Mononuclear cell (primary cell): ENCODE results near the gene ATF5. TPM values are rescaled to one million over a fixed set of nuclear protein-coding genes. Genes with fewer than 3 reads are reported as not detected.
"Not testable (repeated sequence)": the region's sequence is repeated elsewhere in the genome, so short reads cannot be mapped to it uniquely, and the experiment has no call there.

Experiments
- H3K27me3 ChIP-seq: 2 replicates; pipeline ENCODE4 v1.6.0; 2011; ENCODE audit warnings: low read length, control low read depth; ENCODE audit not compliant: insufficient read depth
- H3K4me1 ChIP-seq: 2 replicates; pipeline ENCODE4 v1.5.1; 2011; ENCODE audit warnings: mild to moderate bottlenecking, low read length, control low read depth; ENCODE audit not compliant: insufficient read depth
- H3K4me3 ChIP-seq: 2 replicates; pipeline ENCODE4 v1.5.1; 2011; ENCODE audit warnings: mild to moderate bottlenecking, low read length, moderate library complexity
- H3K9me3 ChIP-seq: 2 replicates; pipeline ENCODE4 v1.5.1; 2011; ENCODE audit warnings: low read depth, mild to moderate bottlenecking, control low read depth, low read length
- total RNA-seq: library from RNA; depleted of rRNA; stranded (reverse); fragments of >200 nt; gene quantifications from one replicate; pipeline ENCODE4 v1.2.3, GENCODE V29; 2012

The ATF5 gene
- total RNA-seq, 1 donor: 5.0 TPM

DNA sequence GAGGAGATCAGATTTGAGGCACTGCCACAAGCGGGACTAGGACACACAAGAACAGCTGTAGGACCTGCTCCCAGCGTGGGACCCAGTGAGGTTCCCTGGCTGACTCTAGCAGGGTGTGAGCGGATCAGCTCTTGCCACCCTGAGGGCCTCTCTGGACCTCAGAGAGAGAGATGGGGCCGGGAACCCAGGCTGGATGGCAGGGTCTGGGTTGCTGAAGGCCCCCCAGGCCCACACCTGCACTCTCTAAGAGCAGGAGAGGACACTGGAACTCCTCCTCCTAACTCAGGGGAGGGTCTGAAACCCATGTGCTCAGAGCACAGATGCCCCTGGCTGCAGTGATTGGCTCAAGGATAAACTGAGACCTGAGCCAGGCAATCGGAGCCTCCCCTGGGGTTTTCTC is 18.8 kb upstream of the ATF5 start:
- H3K4me3 ChIP-seq: no peak overlapping the region
- H3K9me3 ChIP-seq: no peaks in the 10 kb centered on the region
- H3K27me3 ChIP-seq: no peaks in the 10 kb centered on the region
- peaks cover 46% of the 10 kb centered on the region for H3K4me1 ChIP-seq

DNA sequence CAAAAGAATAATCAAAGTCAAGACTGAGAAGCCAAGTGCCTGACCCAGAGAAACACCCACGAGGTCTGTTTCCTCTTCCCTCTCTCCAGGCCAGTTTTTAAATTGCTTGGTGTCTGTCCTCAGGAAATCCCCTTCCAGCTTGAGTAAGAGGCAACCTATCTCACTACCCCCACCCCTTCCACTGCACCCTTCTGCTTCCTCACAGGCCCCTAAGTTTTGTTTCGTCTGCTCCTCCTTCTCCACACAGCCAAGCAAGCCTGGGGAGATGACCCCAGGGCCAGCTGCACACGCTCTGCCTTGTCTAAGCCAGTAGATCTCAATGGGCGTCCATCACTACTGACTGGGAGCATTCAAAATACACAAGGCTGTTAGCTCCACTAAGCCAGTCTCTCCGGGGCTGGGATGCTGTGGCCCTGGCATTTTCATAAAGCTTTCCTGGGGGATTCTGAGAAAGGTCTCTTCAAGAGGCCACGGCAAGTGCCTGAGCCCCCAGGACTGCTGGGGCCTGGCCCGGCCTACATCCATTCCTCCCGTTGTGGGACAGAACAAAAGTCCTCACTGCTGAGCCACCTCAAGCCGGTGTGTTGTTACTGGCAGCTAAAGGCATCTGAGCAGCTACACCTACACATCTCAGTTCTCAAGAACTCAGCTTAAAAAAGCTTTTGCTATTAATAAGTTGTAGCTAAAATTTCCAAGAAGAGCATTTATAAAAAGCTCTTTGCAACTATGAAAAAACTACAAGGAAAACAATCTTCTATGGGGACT is 17.4 kb upstream of the ATF5 start:
- Histone ChIP-seq H3K9me3 (no peaks in the 10 kb centered on the region), H3K27me3 (no peaks in the 10 kb centered on the region)

DNA sequence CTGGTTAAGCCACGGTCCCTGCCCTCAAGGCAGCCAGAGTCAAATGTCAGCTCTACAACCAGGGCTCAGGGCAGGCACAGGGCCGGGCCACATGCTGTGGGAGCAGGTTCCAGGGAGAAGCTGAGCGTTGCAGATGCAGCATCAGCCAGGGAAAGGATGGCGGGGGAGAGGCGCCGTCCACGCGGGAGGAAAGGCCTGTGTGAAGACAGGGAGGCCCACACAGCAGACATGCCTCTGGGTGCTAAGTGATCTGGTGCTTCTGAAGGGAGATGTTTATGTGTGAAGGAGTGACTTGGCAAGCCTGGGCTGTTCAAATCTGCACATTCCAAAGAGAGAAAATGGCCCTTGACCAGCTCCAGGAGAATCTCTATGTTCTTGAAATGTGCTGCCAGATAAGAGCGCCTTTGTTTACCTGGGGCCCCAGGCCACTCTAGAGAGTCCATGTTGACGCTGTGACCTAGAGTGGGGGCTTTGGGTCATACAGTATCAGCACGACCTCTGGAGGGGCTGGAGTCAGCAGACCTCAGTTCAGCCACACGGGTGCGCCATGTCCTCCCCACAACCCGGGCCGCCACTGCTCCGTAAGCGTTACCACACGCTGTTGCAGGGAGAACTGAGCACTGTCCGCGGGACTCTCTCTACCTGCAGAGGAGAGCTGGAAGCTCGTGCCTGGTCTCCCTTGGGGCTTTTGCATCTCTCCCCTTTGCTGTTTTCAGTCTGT is 15.9 kb upstream of the ATF5 start:
- Histone ChIP-seq H3K4me1 (peaks cover 48% of the 10 kb centered on the region), H3K9me3 (no peaks in the 10 kb centered on the region), H3K4me3 (no peak overlapping the region), H3K27me3 (no peaks in the 10 kb centered on the region)

More for the DNA sequence above, 17.4 kb upstream of the ATF5 start:
- peaks cover 39% of the 10 kb centered on the region for H3K4me1 ChIP-seq
- H3K4me3 ChIP-seq: no peak overlapping the region

DNA sequence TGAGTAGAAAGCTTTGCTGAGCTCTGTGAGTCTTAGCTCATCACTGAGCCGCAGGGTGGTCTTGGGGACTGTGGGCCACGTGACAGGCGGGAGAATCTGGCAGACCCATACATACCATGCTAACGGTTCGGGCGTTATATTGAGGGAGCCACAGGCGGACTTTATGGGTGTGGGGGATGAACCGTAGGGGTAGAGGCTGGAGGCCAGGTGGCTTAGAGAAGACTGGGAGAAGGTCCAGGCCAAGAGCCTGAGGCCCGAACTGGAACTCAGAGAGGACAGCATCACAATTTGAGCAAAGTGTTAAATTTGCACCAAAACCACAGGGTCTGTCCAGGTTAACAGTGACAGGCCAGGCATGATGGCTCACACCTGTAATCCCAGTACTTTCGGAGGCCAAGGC is 15.3 kb upstream of the ATF5 start:
- no peaks in the 10 kb centered on the region for H3K9me3 ChIP-seq

DNA sequence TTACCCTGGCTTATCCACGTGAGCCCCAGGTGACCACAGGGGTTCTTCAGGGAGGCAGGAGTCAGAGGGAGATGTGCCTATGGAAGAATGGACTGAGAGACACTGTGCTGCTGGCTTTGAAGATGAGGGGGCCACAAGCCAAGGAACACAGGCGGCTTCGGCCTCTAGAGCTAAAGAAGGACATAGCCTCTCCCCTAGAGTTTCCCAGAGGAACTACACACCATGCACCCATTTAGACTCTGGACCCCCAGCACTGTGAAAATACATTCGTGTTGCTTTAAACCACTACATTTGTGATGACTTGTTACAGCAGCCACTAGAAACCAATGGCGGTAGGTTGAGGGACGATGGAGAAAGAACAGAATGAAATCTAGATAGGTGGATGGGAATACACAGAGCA is 13.7 kb upstream of the ATF5 start:
- Histone ChIP-seq H3K27me3 (no peaks in the 10 kb centered on the region), H3K4me3 (no peak overlapping the region), H3K9me3 (no peaks in the 10 kb centered on the region), H3K4me1 (peaks cover 54% of the 10 kb centered on the region)

More for the DNA sequence above, 15.3 kb upstream of the ATF5 start:
- no peaks in the 10 kb centered on the region for H3K27me3 ChIP-seq
- H3K4me3 ChIP-seq: no peak overlapping the region
- peaks cover 53% of the 10 kb centered on the region for H3K4me1 ChIP-seq

DNA sequence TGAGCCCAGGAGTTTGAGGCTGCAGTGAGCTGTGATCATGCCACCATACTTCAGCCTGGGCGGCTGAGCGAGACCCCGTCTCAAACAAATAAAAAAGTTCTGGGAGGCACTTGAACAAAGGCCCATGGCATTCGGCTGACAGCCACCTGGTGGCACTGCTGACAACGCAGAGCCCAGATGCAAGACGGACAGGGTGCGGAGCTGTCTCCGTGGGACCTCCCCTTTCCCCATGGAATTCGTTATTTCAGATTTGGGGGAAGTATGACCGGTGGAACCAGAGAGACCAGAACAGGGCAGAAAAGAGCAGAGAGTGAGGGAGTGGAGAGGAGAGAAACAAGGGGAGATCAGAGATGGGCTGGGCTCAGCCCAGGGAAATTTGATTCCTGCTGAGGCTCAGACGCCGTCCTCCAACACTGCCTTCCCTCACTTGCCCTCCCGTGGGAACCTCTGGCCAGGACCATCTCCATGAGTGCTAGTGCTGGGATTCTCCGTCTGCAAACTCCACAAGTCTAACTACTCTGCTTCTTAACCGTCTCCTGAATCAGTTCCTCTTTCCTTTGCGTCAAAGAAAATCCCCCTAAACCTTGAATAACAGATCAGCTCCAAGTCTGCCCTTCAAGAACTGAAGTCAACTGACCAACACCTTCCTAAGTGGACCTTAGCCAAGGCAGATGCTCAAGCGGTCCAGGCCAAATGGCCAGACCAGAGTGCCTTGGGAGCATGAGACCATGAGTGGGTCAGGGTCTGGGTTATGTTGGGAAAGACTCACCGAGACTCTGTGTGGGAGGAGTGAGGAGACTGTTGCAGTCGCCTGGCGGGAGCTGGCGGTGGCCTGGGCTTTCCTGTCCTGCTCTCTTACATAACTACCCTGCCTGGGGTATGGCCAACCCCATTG is 11.9 kb upstream of the ATF5 start:
- peaks cover 37% of the 10 kb centered on the region for H3K4me1 ChIP-seq
- H3K9me3 ChIP-seq: no peaks in the 10 kb centered on the region
- no peak overlapping the region for H3K4me3 ChIP-seq
- H3K27me3 ChIP-seq: no peaks in the 10 kb centered on the region

DNA sequence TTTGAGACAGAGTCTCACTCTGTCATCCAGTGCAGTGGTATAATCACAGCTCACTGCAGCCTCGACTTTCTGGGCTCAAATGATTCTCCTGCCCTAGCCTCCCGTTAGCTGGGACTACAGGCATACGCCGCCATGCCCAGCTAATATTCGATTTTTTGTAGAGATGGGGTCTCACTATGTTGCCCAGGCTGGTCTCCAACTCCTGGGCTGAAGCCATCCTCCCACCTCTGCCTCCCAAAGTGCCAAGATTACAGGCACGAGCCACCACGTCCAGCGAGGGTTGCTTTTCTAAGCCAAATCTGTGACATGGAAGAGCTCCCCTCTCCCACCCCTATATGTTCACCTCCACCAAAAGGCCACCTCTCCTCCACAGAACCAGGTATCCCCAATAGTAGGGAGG is 10.9 kb upstream of the ATF5 start:
- Histone ChIP-seq H3K9me3 (no peaks in the 10 kb centered on the region), H3K4me1 (peaks cover 33% of the 10 kb centered on the region), H3K27me3 (no peaks in the 10 kb centered on the region), H3K4me3 (no peak overlapping the region)

DNA sequence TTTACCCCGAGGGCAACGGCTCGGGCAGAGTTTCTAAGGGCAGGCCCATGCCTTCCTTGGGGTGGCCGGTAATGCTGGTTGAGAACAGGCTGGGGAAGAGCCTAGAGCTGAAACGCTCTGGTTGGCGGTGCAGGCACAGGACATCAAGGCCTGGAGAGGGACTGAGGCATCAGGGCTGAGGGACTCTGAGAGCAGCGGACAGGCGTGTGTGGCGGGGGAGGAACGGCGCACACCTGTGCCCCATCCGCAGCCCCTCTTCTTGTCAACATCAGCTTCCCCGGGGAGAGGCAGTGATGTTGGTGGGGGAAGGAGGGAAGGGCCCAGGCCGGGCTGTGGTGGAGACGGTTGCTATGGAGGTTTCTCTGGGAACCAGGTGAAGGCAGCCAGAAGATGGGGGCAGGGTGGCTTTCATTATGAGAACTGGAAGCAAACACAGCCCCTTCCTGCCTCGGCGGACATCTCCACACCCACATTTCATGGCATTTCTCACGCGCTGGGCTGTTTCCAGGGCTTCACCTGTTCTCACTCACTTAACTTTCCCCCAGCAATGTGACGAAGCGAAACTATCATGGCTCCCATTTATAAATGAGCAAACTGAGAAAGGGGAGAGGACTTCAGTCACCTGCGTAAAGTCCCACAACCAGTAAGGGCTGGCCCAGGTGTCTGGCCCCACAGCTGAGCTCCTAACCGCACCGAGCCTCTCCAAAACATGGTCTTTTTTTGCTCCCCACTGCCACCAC is 8.2 kb upstream of the ATF5 start:
- Histone ChIP-seq H3K4me3 (no peak overlapping the region), H3K9me3 (no peaks in the 10 kb centered on the region), H3K27me3 (no peaks in the 10 kb centered on the region), H3K4me1 (peaks cover 34% of the 10 kb centered on the region)

DNA sequence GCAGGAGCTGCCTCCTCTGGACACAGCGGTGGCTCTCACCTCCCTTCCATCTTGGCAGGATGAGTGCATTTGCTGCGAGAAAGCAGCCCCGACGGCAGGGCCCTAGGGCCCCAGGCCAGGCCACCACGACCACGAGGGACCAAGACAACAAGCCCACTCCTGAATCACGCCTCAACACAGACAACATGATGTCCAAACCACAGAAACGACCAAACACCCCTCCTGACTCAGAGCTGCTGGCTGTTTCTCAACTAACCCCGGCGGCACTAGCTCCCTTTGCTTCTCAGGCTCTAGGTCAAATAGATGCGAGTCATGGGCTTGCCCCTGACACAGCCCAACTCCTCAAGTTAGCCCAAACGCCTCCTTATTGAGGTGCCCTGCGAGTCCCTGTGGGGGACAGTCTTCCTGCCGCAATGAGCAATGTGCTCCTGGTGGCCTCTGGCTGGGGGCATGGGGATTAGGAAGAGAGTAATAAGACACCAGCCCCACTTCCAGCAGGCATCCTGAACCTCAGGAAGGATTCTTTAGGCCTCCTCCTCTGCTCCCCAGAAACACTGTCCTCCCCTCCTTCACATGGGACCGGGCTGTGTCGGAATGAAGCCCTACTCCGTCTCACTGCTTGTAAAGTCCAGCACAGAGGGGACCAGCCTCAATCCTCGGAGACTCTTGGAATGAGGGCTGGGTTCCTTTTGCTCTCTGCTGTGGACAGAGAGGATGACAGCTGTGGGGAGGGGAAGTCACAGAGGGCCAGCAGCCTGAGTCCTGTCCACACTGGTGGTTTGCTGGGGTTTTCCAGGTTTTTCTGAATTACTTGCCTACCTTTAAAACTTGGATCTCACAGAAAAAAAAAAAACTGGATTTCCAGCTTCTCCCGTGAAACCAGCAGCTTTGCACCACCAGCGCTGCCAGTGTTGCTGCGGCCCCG is 6.9 kb upstream of the ATF5 start:
- peaks cover 43% of the 10 kb centered on the region for H3K4me1 ChIP-seq
- no peaks in the 10 kb centered on the region for H3K9me3 ChIP-seq
- H3K4me3 ChIP-seq: no peak overlapping the region
- H3K27me3 ChIP-seq: no peaks in the 10 kb centered on the region

DNA sequence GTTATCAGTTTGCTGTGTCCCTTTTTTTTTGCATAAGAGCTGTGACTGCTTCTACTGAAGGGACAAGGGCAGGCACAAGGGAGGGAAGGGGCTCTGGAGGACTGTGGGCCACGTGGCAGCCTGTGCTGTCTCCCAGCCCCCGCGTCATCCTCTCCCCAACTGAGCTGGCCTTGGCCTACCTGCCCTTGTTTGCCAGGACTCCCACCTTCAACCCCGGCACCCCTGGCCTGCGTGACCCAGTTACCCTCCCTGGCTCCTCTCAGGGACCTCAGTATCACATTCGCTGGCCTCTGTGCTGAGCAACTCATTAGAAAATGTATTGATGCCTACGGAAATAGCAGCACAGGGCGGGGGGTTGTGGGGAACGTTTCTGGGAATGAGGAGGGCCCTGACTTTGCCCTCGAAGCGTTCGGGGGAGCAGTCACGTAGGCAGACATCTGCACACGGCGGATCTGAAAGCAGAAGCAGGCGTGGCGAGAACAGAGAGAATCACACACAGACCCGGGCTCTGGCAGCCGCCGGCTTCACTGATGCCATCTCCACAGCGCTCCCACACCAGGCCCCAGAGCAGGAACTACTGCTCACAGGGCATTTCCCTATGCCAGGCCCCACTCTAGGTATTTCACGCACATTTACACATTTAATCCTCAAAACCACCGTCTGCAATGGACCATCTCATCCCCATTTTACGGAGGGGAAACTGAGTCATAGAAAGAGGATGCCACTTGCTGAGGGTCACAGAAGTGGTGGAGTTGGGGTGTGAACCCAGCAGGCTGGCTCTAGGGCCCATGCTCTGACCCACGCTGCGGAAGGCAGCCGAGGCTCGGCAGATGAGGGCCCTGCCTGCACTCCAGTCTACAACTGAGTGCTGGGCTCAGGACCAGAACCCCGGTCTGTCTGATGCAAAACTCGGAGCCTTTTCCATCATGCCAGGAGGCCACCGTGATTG is 5.7 kb upstream of the ATF5 start:
- H3K27me3 ChIP-seq: no peaks in the 10 kb centered on the region
- H3K4me1 ChIP-seq: peaks cover 43% of the 10 kb centered on the region
- H3K4me3 ChIP-seq: no peak overlapping the region
- H3K9me3 ChIP-seq: no peaks in the 10 kb centered on the region

DNA sequence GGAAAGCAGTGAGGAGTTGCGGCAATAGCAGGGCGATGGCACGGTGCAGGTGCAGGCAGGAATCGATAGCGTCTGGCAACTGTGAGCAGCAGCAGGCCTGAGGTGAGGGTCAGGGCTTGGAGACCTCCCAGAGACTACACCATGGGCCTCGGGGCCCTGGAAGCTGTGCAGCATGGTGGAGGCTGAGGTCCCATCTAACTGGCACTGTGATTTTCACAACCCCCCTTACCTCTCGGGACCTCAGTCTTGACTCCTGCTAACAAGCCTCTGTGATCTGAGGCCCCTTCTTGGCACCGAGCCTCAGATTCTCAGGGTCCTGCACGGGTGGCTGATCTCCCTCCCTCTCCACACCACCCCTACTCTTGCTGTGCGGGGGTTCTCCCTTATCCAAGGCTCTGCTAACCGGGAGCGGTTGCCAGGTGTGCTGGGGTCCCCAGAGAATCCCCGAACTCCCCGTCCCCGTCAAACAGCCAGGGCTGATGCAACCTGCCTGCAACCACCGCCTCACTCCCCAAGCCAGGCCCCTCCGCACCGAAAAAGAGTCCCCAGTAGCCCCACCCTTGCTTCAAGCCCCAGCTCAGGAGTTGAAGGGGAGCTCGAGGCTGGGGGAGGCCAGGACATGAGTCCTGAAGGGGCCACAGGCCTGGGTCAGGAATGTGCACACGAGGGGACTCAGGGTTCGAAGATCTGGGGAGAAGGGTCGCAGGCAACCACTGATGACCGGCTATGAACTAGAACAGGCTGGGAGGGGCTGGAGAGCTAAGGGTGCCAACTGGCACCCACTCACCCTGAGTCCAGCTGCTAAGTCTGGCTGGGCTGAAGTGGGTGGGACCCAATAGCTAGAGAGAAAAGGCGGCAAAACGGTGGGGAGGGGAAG is 4.8 kb upstream of the ATF5 start:
- Histone ChIP-seq H3K27me3 (no peaks in the 10 kb centered on the region), H3K4me1 (peaks cover 45% of the 10 kb centered on the region), H3K9me3 (no peaks in the 10 kb centered on the region), H3K4me3 (no peak overlapping the region)

DNA sequence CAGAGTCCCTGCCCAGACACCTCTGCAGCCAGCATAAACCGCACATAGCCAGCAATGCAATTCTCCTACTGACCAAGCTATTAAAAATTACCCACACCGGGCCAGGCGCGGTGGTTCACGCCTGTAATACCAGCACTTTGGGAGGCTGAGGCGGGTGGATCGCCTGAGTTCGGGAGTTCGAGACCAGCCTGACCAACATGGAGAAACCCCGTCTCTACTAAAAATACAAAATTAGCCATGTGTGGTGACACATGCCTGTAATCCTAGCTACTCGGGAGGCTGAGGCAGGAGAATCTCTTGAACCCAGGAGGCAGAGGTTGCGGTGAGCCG is 4.2 kb upstream of the ATF5 start:
- not testable (repeated sequence) for H3K4me3 ChIP-seq, H3K27me3 ChIP-seq, H3K9me3 ChIP-seq
- peaks cover 42% of the 10 kb centered on the region for H3K4me1 ChIP-seq
